Measurements from ENCODE around the gene ACACA.

ACACA gene

GRCh38 chr17:37340804-37341203 is 65.8 kb downstream of the ACACA start:
- Histone ChIP-seq H3K9me3 (ENCODE audit: control insufficient read depth, low read length) (no peaks in the 10 kb centered on the region), H3K4me3 (ENCODE audit: low read length) (no peak overlapping the region), H3K4me1 (ENCODE audit: control insufficient read depth, insufficient read depth, low read length) (peaks cover 8% of the 10 kb centered on the region), H3K36me3 (ENCODE audit: control insufficient read depth, insufficient read depth, low read length, severe bottlenecking) (peaks cover 53% of the 10 kb centered on the region), H3K27me3 (replicated peaks; ENCODE audit: control insufficient read depth, insufficient read depth, low read length) (no peaks in the 10 kb centered on the region), H3K9ac (ENCODE audit: low read length) (no peak overlapping the region)
- no peak for DNase-seq (ENCODE audit: low read depth)

DNA sequence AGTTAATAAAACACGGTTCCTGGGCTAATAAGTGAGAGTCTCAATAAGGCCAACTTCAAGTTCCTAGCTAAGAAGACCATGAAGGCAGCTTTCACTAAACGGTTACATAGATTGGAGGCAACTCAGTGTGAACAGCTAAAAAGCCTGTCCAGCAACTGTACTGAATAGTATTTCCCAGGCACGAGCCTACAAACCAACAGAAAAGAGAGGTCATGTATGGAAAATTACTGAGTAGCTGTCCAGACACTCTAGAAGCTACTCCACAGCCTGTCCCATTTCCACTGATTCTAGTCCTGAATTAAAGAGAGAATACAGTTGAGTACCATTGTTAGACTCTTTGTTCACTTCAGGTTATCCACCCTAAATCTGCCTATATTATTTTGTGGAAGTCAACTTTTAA is 67.3 kb downstream of the ACACA start:
- H3K4me3 ChIP-seq (ENCODE audit: low read length): no peak overlapping the region
- DNase-seq (ENCODE audit: low read depth): peak; percentile 27
- H3K9ac ChIP-seq (ENCODE audit: low read length): no peak overlapping the region
- peaks cover 8% of the 10 kb centered on the region for H3K4me1 ChIP-seq (ENCODE audit: control insufficient read depth, insufficient read depth, low read length)
- peaks cover 51% of the 10 kb centered on the region for H3K36me3 ChIP-seq (ENCODE audit: control insufficient read depth, insufficient read depth, low read length, severe bottlenecking)
- no peaks in the 10 kb centered on the region for H3K27me3 ChIP-seq (replicated peaks; ENCODE audit: control insufficient read depth, insufficient read depth, low read length)
- no peaks in the 10 kb centered on the region for H3K9me3 ChIP-seq (ENCODE audit: control insufficient read depth, low read length)

GRCh38 chr17:37338847-37339246 is 67.8 kb downstream of the ACACA start:
- H3K27me3 ChIP-seq (replicated peaks; ENCODE audit: control insufficient read depth, insufficient read depth, low read length): no peaks in the 10 kb centered on the region
- no peak overlapping the region for H3K9ac ChIP-seq (ENCODE audit: low read length)
- DNase-seq (ENCODE audit: low read depth): no peak
- H3K9me3 ChIP-seq (ENCODE audit: control insufficient read depth, low read length): no peaks in the 10 kb centered on the region
- no peak overlapping the region for H3K4me3 ChIP-seq (ENCODE audit: low read length)
- H3K4me1 ChIP-seq (ENCODE audit: control insufficient read depth, insufficient read depth, low read length): peaks cover 8% of the 10 kb centered on the region
- peaks cover 55% of the 10 kb centered on the region for H3K36me3 ChIP-seq (ENCODE audit: control insufficient read depth, insufficient read depth, low read length, severe bottlenecking)

DNA sequence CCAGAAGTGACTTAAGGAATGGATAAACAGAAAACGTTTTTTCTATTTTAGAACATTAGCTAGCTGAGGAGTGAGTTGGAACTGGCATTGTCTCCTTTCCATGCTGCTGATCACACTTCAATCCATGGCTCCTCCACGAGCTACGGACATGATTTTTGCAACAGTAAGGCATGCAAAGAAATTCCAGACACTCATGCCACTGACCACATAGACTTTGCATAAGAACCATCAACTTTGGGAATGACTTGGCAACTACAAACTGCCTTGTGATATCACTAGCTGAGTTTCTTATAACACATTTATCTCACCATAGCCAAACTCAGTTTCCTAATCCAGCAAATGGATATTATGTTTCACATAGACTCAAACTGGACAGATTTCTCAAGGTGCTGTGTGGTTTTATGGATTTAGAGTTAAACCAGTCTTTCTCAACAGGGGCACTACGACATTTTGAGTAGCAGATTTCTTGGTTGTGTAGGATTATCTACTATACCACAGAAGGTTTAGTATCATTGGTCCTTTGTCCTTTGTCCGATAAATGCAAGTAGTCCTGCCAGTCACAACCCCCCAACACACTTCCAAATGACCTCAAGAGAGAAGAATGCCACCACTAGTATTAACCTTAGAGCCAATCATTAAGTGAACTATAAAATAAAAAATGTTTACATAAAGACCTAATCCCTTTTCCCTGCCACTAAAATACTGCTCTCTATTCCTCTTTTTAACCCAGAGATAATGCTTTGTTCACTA is 79.1 kb downstream of the ACACA start:
- Histone ChIP-seq H3K4me3 (ENCODE audit: low read length) (no peak overlapping the region), H3K27me3 (replicated peaks; ENCODE audit: control insufficient read depth, insufficient read depth, low read length) (no peaks in the 10 kb centered on the region), H3K36me3 (ENCODE audit: control insufficient read depth, insufficient read depth, low read length, severe bottlenecking) (peaks cover 42% of the 10 kb centered on the region), H3K9ac (ENCODE audit: low read length) (peak overlapping the region; percentile 32), H3K4me1 (ENCODE audit: control insufficient read depth, insufficient read depth, low read length) (peaks cover 13% of the 10 kb centered on the region), H3K9me3 (ENCODE audit: control insufficient read depth, low read length) (no peaks in the 10 kb centered on the region)
- peak; percentile 90 for DNase-seq (ENCODE audit: low read depth)

GRCh38 chr17:37322826-37323561 is 83.6 kb downstream of the ACACA start:
- H3K9me3 ChIP-seq (ENCODE audit: control insufficient read depth, low read length): no peaks in the 10 kb centered on the region
- no peaks in the 10 kb centered on the region for H3K27me3 ChIP-seq (replicated peaks; ENCODE audit: control insufficient read depth, insufficient read depth, low read length)
- peaks cover 13% of the 10 kb centered on the region for H3K4me1 ChIP-seq (ENCODE audit: control insufficient read depth, insufficient read depth, low read length)
- no peak overlapping the region for H3K4me3 ChIP-seq (ENCODE audit: low read length)
- no peak for DNase-seq (ENCODE audit: low read depth)
- H3K9ac ChIP-seq (ENCODE audit: low read length): no peak overlapping the region
- H3K36me3 ChIP-seq (ENCODE audit: control insufficient read depth, insufficient read depth, low read length, severe bottlenecking): peaks cover 34% of the 10 kb centered on the region

GRCh38 chr17:37322106-37322505 is 84.5 kb downstream of the ACACA start:
- no peaks in the 10 kb centered on the region for H3K27me3 ChIP-seq (replicated peaks; ENCODE audit: control insufficient read depth, insufficient read depth, low read length)
- no peaks in the 10 kb centered on the region for H3K9me3 ChIP-seq (ENCODE audit: control insufficient read depth, low read length)
- no peak for DNase-seq (ENCODE audit: low read depth)
- H3K4me1 ChIP-seq (ENCODE audit: control insufficient read depth, insufficient read depth, low read length): peaks cover 5% of the 10 kb centered on the region
- H3K9ac ChIP-seq (ENCODE audit: low read length): no peak overlapping the region
- peaks cover 41% of the 10 kb centered on the region for H3K36me3 ChIP-seq (ENCODE audit: control insufficient read depth, insufficient read depth, low read length, severe bottlenecking)
- H3K4me3 ChIP-seq (ENCODE audit: low read length): no peak overlapping the region

GRCh38 chr17:37318931-37319594 is 87.6 kb downstream of the ACACA start:
- H3K36me3 ChIP-seq (ENCODE audit: control insufficient read depth, insufficient read depth, low read length, severe bottlenecking): peaks cover 54% of the 10 kb centered on the region

DNA sequence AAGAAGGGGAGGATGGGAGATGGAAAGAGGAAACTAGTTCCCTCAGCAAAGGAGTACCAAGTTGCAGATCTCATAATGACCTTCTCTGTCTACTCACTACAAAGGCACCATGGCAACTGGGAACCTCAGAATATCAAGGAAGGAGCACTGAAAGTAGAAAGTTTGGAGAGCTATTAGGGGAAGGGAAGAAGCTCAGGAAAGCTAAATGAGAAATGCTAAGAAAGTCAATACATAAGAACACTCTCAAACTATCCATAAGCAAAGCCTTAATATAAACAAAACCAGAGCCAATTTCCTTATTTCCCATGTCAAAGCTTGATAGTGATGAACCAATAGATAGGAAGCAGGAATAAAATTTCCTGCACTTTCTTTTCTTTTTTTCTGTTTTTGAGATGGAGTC is 88.8 kb downstream of the ACACA start:
- no peak overlapping the region for H3K4me3 ChIP-seq (ENCODE audit: low read length)
- H3K4me1 ChIP-seq (ENCODE audit: control insufficient read depth, insufficient read depth, low read length): no peaks in the 10 kb centered on the region
- H3K27me3 ChIP-seq (replicated peaks; ENCODE audit: control insufficient read depth, insufficient read depth, low read length): no peaks in the 10 kb centered on the region
- H3K9ac ChIP-seq (ENCODE audit: low read length): no peak overlapping the region
- no peak for DNase-seq (ENCODE audit: low read depth)
- no peaks in the 10 kb centered on the region for H3K9me3 ChIP-seq (ENCODE audit: control insufficient read depth, low read length)
- peaks cover 47% of the 10 kb centered on the region for H3K36me3 ChIP-seq (ENCODE audit: control insufficient read depth, insufficient read depth, low read length, severe bottlenecking)

More at GRCh38 chr17:37318931-37319594, 87.6 kb downstream of the ACACA start:
- Histone ChIP-seq H3K4me3 (ENCODE audit: low read length) (no peak overlapping the region), H3K9me3 (ENCODE audit: control insufficient read depth, low read length) (no peaks in the 10 kb centered on the region), H3K4me1 (ENCODE audit: control insufficient read depth, insufficient read depth, low read length) (no peaks in the 10 kb centered on the region), H3K27me3 (replicated peaks; ENCODE audit: control insufficient read depth, insufficient read depth, low read length) (no peaks in the 10 kb centered on the region), H3K9ac (ENCODE audit: low read length) (no peak overlapping the region)
- no peak for DNase-seq (ENCODE audit: low read depth)

- no peaks in the 10 kb centered on the region for H3K9me3 ChIP-seq (ENCODE audit: control insufficient read depth, low read length)
- no peaks in the 10 kb centered on the region for H3K27me3 ChIP-seq (replicated peaks; ENCODE audit: control insufficient read depth, insufficient read depth, low read length)
- peaks cover 12% of the 10 kb centered on the region for H3K4me1 ChIP-seq (ENCODE audit: control insufficient read depth, insufficient read depth, low read length)
- DNase-seq (ENCODE audit: low read depth): no peak
- H3K4me3 ChIP-seq (ENCODE audit: low read length): no peak overlapping the region
- no peak overlapping the region for H3K9ac ChIP-seq (ENCODE audit: low read length)
- peaks cover 46% of the 10 kb centered on the region for H3K36me3 ChIP-seq (ENCODE audit: control insufficient read depth, insufficient read depth, low read length, severe bottlenecking)
Measured at GRCh38 chr17:37315601-37316000, 91.0 kb downstream of the ACACA start.

DNA sequence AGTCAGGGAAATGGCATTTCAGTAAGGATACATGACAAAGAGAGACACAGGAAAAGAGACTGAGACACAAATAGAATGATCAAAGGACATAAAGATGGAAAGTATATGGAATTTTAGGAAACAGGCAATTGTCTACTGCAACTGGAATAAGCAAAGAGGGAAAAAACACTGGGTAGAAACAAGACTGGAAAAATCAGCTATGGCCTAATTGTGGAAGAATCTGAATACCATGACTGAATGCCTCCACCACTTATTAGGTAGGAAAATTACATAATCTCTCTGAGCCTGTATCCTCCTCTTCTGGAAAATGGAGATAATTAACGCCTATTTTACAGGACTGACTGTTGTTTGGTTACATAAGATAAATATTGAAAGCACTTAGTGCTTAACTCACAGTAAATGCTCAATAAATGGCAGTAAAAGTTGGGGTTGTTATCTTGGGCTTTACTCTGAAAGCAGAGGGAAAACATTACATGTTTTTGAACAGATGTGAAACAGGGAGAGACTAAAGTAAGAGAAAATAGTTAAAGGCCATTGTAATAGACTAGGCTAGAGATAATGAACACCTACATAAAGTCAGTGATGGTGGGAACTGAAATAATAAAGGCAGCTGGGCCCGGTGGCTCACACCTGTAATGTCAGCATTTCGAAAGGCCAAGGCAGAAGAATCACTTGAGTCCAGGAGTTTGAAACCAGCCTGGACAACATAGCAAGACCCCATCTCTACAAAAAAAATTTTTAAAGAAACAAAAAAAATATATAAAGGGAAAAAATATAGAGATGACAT is 94.3 kb downstream of the ACACA start:
- H3K4me1 ChIP-seq (ENCODE audit: control insufficient read depth, insufficient read depth, low read length): peaks cover 12% of the 10 kb centered on the region
- no peak for DNase-seq (ENCODE audit: low read depth)
- peaks cover 37% of the 10 kb centered on the region for H3K36me3 ChIP-seq (ENCODE audit: control insufficient read depth, insufficient read depth, low read length, severe bottlenecking)
- no peak overlapping the region for H3K4me3 ChIP-seq (ENCODE audit: low read length)
- H3K9ac ChIP-seq (ENCODE audit: low read length): no peak overlapping the region
- no peaks in the 10 kb centered on the region for H3K9me3 ChIP-seq (ENCODE audit: control insufficient read depth, low read length)
- H3K27me3 ChIP-seq (replicated peaks; ENCODE audit: control insufficient read depth, insufficient read depth, low read length): no peaks in the 10 kb centered on the region

DNA sequence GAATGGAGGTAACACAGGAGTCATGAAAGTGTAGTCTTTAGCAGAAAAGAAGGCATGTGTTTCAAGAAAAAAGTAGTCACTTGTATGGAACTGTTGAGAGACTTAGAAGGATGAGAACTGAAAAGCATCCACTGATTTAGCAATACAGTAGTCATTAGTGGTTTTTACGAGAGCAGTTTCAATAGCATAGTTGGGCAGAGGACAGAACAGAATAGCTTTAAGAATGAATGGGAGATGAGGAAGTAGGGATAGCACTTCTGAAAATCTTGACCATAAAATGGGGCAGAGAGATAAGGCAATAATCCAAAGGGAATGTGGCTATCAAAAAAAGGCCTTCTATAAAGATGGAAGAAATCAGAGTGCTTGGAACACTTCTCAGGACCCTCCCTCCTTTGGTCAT is 95.7 kb downstream of the ACACA start:
- no peaks in the 10 kb centered on the region for H3K9me3 ChIP-seq (ENCODE audit: control insufficient read depth, low read length)
- H3K36me3 ChIP-seq (ENCODE audit: control insufficient read depth, insufficient read depth, low read length, severe bottlenecking): peaks cover 30% of the 10 kb centered on the region
- no peak for DNase-seq (ENCODE audit: low read depth)
- peaks cover 12% of the 10 kb centered on the region for H3K4me1 ChIP-seq (ENCODE audit: control insufficient read depth, insufficient read depth, low read length)
- H3K4me3 ChIP-seq (ENCODE audit: low read length): no peak overlapping the region
- H3K9ac ChIP-seq (ENCODE audit: low read length): no peak overlapping the region
- H3K27me3 ChIP-seq (replicated peaks; ENCODE audit: control insufficient read depth, insufficient read depth, low read length): no peaks in the 10 kb centered on the region
